RCC 7860 (cell line): Measurements from ENCODE around the gene COL12A1.
"Not testable (repeated sequence)": the region's sequence is repeated elsewhere in the genome, so short reads cannot be mapped to it uniquely, and the experiment has no call there.

Experiments used
- DNase-seq: peaks from one replicate; pipeline ENCODE4 v3.0.0-alpha.2; 2015; ENCODE audit warnings: low spot score
- FAIRE-seq: peaks from 2 replicates; lab custom pipeline; 2012; peaks lifted over from hg19 to GRCh38; lab: Jason Lieb, UNC

Gene COL12A1

GRCh38 chr6:75213732-75214131 is 7.9 kb upstream of the COL12A1 start:
- no peak for DNase-seq
- FAIRE-seq: no peak

DNA sequence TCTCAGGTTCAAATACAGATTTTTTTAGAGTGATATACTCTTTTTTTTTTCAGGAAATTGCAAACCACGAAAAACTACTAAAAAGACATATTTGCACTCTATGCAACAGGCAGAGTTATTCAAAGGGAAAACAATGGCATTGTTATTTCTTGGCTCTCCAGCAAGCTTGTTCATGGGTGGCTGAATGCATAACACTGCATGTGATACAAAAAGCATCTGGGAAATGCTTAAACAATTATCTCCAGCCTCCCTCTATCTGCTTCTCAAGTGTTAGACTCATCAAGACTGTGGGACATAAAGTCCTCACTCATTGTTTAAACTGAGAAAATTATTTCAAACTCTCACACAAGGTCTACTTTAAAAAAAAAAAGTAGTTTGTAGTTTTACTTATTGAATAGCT is 7.3 kb upstream of the COL12A1 start:
- DNase-seq: no peak
- FAIRE-seq: no peak

DNA sequence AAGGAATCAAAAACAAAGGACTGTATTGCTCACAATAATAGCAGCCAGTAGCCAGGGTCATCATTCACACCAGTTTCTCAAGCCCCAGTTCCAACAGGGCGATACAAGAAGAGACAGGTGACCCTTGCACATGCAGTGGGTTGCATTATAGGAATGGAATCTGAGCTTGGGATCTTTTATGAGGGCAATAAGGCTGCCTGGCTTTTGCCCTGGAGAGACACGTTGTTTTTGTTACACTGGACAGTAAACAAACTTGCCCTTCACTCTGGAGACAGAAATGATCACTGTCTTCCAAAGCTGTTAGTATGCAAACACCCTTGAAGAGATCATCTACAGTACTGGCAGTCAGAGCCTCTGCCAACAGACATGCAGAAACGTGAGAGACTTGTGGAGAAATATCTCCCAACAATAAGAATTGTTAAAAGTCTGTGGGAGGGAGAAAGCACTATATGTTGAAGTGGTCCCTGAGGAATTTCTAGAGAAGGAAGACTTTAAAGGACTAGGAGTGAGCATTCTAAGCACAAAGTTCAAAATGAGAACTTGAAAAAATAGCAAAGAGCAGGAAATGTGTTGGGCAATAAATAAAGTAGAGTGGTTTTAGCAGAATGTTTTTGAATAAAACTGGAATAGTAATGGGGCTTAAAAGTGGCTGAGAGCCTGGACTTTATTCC is 6.2 kb upstream of the COL12A1 start:
- no peak for FAIRE-seq
- no peak for DNase-seq

- DNase-seq: peak; percentile 22
- FAIRE-seq: peak; percentile 35
Measured at GRCh38 chr6:75210885-75211739, 5.3 kb upstream of the COL12A1 start.

DNA sequence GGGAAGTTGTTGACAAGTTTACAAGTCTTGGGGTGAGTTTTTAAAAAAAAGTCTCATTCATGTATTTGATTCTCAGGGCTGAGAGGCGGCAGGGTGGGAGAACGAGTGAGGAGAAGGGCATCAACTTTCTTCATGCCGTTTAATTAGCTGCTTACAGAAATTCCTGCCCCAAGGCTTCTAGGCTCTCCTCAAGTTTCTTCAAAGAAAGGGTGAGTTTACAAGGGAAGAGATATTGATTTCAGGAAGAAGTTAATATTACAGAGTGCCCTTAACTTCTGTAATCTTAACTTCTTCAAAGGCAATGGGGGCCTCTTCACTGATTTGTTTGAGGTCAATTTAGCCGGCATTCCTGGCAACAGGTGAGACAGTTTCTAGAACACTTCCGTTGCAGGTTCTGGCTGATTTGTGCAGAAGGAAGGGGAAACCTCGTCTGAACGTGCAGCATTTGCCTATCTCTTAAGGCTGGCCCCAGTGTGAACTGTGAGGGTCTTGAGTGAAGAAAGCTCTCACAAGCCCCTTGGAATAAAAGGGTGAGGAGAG is 3.4 kb upstream of the COL12A1 start:
- DNase-seq: no peak
- FAIRE-seq: no peak

DNA sequence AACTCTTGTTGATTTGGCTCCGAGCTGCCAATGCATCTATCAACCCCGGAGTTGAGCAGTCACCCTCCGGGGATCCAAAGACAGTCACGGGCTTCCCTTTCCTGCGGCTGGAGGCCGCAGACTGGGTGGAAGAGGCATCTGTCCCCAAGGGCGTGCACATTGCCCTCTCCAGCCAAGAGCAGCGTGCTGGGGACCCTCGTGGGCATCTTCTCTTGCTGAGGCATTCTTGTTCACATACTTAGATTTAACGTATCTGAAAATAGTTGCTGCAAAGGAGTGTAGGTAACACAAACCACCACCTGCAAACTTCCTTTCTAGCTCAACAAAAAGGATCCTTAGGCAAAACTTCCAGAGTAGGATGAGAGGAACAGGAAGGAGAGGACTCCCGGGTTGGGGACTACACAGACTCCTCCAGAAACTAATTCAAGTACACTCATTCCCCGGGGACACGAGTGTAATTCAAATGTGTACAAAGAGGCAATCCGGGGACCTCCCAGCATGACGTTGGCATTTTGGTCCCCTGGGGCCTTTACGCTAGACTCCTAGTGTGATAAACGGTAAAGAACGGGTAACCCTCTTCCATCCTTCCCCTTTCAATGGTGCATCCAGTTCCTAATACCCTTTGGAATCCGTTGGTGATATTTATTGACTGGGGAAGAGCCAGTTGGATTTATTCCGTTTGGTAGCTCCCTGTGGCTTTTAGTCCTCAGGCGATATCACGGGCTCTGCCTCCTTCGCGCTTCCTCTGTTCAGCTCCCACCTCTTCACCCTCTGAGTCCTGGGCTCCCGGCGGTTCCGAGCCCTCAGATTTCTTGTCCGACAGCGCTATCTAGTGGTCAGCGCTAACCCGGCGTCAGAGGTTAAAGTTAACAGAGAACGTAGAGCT is 2.7 kb upstream of the COL12A1 start:
- FAIRE-seq: no peak

DNA sequence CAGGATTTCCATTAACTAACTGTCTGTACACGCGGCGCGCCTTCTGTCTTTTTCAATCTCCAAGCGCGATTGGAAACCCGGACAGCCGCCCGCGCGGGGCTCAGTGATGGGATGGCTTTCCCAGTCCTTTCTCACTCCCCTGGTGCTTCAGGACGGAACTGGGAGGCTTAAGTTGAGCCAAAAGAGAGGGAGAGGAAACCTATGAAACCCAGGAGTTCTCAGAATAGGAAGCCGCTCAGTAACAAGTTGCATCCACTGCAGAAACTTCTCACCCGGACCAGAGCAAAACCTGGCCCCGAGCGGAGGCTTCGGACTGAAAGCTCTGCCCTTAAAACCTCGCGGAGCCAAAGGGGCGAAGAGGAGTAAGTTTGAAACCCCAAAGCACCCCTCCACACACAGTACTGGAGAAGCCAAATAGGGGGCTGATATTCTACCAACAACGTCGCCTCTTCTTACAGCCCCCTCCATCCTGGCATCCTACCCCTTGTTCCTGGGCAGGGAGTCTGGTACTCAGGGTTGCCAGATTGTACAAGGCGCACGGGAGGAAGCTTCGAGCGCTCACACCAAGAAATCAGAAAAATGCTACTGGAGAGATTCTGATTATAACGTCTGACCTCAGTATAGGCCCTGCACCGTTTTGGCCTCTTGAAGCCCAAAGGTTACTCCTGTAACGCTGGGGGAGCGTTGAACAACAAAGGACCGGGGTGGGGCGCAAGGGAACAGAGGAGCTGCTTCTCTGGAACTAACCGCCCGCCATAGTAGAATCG is 906 bp upstream of the COL12A1 start:
- no peak for DNase-seq

More for the DNA sequence above, 2.7 kb upstream of the COL12A1 start:
- DNase-seq: peak; percentile 33

DNA sequence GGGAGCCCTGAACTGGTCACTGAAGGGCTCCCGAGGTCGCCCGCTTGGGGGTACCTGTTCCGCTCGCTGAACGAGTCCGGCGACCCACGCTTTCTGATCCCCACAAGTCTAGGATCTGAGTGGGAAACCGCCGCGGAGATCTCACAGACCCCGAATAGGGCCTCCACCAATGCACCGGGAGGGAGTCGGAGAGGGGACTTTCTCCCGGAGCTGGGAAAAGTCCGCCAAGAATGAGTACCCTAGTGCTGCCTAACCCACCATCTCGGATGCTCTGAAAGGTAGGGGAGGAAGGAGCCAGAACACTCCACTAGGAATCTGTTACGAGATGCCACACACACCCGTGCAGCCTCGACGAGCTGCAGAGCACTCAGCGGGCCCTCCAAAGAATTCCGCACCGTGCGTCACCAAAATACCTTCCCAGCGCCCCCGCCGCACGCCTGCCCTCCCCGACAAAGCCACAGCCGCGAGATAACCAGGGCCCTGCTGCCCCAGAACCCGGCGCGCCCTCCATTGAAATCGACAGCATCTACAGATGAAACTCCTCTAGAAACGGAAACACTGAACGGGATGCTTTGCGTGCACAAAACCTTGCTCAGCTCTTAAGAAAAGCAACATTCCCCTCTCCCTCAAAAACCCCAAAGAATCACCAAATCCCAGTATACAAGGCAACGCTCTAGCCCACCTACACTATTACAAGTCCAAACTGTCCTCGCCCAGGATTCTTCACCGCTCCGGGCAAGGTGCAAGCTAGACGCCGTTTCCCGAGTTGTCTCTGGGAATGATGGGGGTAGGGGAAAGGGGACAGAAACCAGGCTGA is 686 bp downstream of the COL12A1 start:
- no peak for DNase-seq
- no peak for FAIRE-seq

More for the DNA sequence above, 906 bp upstream of the COL12A1 start:
- no peak for FAIRE-seq

- DNase-seq: peak; percentile 26
- FAIRE-seq: peak; percentile 50
Measured at GRCh38 chr6:75204217-75204958, 1.5 kb downstream of the COL12A1 start.

- DNase-seq: no peak
- no peak for FAIRE-seq
Measured at GRCh38 chr6:75203721-75204120, 2.1 kb downstream of the COL12A1 start.

DNA sequence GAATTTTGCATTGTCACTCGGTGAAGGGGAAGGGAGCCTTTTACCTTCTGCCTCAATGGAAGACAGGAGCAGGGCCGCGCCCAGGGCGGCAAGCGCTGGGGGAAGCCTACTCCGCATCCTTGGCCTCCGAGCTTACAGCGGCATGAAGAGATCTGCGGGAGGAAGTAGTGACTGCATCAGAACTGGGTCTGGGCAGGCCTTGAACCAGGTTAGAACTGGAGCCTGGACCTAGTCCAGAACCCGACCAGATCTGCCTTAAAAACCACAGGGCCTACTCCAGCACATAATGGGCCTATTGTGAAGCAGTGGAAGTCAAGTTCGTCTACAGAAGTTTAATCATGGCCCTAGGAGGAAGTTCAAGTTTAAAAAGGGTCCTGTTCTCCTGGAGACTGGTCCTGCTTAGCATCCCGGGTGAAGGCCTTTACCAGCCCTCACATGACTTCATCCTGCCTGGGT is 3.1 kb downstream of the COL12A1 start:
- no peak for FAIRE-seq
- DNase-seq: no peak

DNA sequence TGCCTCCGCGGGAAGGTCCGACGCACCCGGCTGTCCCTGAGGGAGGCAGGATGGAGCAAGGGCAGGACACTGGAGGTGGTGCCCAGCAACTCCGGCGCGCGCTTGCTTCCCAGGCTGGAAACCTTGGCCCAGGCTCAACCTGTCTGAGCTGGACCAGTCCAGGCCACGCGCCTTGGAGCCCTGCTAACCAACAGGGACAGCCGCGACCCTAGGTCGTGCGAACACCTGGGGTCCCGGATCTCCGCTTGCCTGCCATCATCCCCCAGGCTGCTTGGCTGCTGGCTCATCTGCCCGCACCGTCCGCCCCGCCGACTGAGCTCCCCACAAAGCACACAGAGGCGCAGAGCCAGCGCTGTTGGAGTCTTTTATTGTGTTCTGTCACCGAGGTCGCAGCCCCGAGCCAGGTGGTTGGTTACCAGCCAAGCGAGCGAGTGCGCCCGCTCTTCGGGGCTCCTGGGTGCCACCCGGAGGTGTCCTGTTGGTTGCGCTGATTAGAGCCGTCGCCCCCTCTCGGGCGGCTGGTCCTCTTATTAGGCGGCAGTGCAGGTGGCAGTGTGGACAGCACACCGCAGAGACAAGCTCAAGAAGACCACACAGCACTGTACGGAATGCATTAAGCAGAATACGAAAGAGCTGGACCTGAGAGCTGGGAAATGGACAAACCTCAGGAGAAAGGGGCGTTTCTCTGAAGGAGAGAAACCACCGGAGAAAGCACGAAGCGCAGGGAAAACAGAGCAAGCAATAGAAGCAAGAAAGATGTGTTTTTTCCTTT is 3.8 kb downstream of the COL12A1 start:
- FAIRE-seq (no peak), DNase-seq (no peak)

- FAIRE-seq: no peak
- no peak for DNase-seq
Measured at GRCh38 chr6:75201021-75201420, 4.8 kb downstream of the COL12A1 start.

- FAIRE-seq (no peak), DNase-seq (no peak)
Measured at GRCh38 chr6:75199889-75200288, 6.0 kb downstream of the COL12A1 start.

- DNase-seq (no peak), FAIRE-seq (no peak)
Measured at GRCh38 chr6:75196081-75196687, 9.7 kb downstream of the COL12A1 start.

- no peak for FAIRE-seq
- DNase-seq: no peak
Measured at GRCh38 chr6:75188221-75188925, 17.5 kb downstream of the COL12A1 start.

- DNase-seq, FAIRE-seq: not testable (repeated sequence)
Measured at GRCh38 chr6:75186581-75186980, 19.3 kb downstream of the COL12A1 start.
